ENCODE measurements around the gene TMEM95. TPM values are rescaled to one million over a fixed set of nuclear protein-coding genes. Genes with fewer than 3 reads are reported as not detected.

Gene TMEM95
- total RNA-seq, 3 donors from 2014 or later = not detected

DNA sequence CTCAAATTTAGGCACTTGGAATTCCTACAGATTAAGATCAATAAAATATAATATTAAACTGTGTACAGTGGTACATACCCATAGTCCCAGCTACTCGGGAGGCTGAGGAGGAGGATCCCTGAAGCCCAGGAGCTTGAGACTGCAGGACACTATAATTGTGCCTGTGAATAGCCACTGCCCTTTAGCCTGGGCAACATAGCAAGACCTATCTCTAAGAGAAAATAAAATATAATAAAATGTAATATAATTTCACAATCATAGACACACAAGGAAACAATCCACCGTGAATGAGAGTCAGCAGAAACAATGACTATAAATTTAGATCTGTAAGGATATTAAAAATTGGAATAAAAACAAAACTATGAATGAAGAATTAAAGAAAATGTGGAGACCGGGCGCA, 15.9 kb downstream of the TMEM95 start:
- Histone ChIP-seq H3K4me1 (no peaks in the 10 kb centered on the region), H3K27ac (no peak overlapping the region), H3K27me3 (no peaks in the 10 kb centered on the region), H3K36me3 (no peaks in the 10 kb centered on the region), H3K9me3 (no peaks in the 10 kb centered on the region), H3K4me3 (no peak overlapping the region)
- no peak for DNase-seq (ENCODE audit: low spot score in 2 of 2)
- intact Hi-C loops (cut with DNase I; ENCODE audit: low total_unique reads) = no loop called here
- TF ChIP-seq, protein P1, sequence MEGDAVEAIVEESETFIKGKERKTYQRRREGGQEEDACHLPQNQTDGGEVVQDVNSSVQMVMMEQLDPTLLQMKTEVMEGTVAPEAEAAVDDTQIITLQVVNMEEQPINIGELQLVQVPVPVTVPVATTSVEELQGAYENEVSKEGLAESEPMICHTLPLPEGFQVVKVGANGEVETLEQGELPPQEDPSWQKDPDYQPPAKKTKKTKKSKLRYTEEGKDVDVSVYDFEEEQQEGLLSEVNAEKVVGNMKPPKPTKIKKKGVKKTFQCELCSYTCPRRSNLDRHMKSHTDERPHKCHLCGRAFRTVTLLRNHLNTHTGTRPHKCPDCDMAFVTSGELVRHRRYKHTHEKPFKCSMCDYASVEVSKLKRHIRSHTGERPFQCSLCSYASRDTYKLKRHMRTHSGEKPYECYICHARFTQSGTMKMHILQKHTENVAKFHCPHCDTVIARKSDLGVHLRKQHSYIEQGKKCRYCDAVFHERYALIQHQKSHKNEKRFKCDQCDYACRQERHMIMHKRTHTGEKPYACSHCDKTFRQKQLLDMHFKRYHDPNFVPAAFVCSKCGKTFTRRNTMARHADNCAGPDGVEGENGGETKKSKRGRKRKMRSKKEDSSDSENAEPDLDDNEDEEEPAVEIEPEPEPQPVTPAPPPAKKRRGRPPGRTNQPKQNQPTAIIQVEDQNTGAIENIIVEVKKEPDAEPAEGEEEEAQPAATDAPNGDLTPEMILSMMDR (IDR thresholded peaks at IDR 0.05) = no peak
- TF ChIP-seq POLR2A (IDR thresholded peaks at IDR 0.05) (no peak), POLR2AphosphoS5 (IDR thresholded peaks at IDR 0.05) (no peak)

DNA sequence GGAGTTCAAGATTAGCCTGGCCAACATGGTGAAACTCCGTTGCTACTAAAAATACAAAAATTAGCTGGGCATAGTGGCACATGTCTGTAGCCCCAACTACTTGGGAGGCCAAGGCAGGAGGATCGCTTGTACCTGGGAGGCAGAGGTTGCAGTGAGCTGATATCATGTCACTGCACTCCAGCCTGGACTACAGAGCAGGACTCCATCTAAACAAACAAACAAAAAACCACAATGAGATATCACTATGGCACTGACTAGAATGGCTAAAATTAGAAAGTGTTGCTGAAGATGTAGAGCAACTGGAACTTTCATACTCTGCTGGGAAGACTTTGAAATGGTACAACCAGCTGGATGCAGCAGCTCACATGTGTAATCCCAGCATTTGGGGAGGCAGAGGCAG, 19.4 kb downstream of the TMEM95 start:
- TF ChIP-seq, protein P1 (IDR thresholded peaks at IDR 0.05) = no peak
- TF ChIP-seq POLR2AphosphoS5 (IDR thresholded peaks at IDR 0.05) = no peak
- Histone ChIP-seq H3K27me3 (no peaks in the 10 kb centered on the region), H3K4me1 (no peaks in the 10 kb centered on the region), H3K36me3 (no peaks in the 10 kb centered on the region), H3K9me3 (no peaks in the 10 kb centered on the region), H3K4me3 (no peak overlapping the region), H3K27ac (no peak overlapping the region)
- no peak for DNase-seq (ENCODE audit: low spot score in 2 of 2)
- intact Hi-C loops (cut with DNase I; ENCODE audit: low total_unique reads) = no loop called here

DNA sequence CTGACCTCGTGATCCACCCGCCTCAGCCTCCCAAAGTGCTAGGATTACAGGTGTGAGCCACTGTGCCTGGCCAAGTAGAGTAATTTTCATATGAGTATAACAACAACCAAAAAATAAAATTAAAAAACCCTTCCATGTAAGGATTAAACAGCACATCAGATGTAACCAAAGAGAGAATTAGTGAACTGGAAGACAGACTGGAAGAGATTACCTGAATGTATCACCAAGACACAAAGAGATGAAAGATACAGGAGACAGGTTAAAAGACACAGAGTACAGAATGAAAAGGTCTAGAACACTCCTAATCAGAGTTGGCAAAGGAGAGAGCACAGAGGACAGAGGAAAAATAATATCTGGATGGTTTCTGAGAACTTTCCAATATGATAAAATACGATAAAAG, 24.2 kb downstream of the TMEM95 start:
- no peak for DNase-seq (ENCODE audit: low spot score in 2 of 2)
- TF ChIP-seq POLR2AphosphoS5 (IDR thresholded peaks at IDR 0.05) (no peak), POLR2A (IDR thresholded peaks at IDR 0.05) (no peak)
- TF ChIP-seq, protein P1 (IDR thresholded peaks at IDR 0.05) = no peak
- H3K27ac ChIP-seq = no peak overlapping the region
- peaks cover 0 to 4% of the 10 kb centered on the region in 2 donors for H3K4me1 ChIP-seq
- no peaks in the 10 kb centered on the region for H3K27me3 ChIP-seq
- intact Hi-C loops (cut with DNase I; ENCODE audit: low total_unique reads) = no loop called here
- no peaks in the 10 kb centered on the region for H3K9me3 ChIP-seq
- no peak overlapping the region for H3K4me3 ChIP-seq
- no peaks in the 10 kb centered on the region for H3K36me3 ChIP-seq

DNA sequence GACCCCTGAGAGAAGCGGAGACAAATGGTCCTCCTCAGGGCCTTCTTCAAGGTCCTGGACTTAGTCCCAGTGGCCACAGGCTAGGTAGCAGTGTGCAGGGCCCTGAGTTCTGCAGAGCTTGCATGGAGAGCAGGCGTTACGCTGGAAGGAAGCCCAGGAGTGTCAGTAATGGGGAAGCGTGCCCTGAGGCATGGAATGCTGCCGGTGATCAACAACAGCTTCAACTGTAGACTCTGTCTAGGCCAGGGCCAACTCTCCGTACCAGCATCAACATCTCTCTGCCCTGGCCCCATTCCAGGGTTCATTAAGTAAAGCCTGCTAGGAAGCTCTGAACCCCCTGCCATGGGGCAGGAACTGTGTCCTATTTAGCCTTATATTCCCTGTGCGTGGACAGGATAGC, 25.4 kb downstream of the TMEM95 start:
- TF ChIP-seq, protein P1 (IDR thresholded peaks at IDR 0.05) = no peak
- TF ChIP-seq POLR2AphosphoS5 (IDR thresholded peaks at IDR 0.05) = no peak
- intact Hi-C loops (cut with DNase I; ENCODE audit: low total_unique reads) = no loop called here
- Histone ChIP-seq H3K4me3 (peak overlapping the region; percentile 50 to 82 (median 75)), H3K36me3 (no peaks in the 10 kb centered on the region), H3K27me3 (no peaks in the 10 kb centered on the region), H3K9me3 (no peaks in the 10 kb centered on the region), H3K27ac (peak overlapping the region; percentile 87 to 88), H3K4me1 (peaks cover 0 to 4% of the 10 kb centered on the region in 2 donors)
- peak; percentile 74 to 89 for DNase-seq (ENCODE audit: low spot score in 2 of 2)

DNA sequence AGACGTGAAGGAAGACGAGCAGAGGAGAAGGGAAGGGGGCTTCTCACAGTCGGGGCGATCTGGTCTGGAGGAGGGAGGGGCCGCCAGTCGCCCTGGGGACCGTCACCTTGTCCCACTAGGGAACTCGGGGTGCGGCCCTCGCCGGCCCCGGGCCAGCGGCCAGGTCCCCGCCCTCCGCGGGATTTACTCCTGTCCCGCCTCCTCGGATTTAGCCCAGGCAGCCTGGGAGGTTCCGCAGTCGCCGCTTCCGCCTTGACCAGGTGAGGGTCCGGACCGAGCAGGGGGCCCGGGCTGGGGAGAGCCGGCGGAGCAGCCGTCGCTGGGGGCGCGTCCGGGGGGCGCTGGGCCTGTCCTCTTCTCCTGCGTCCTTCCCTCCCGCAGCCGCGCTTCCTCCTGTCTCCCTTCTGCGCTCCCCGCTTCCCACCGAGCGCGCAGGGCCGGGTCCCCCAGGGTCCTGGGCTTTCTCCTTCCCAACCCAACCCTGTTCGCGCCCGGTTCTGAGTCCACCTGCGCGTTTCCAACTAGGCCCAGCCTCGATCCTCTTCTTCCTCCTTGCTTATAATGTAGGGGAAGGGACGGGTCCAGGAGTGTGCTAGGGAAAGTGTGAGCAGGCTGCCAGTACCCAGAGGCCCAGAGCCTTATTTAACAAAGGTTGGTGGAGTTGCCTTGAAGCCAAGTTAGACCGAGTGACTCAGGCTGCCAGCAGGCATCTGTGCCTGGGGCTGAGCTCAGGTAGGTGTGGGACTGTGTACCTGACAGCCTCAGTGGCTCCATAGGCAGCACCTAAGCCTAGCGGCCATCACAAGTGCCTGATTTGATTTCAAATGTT, 26.1 kb downstream of the TMEM95 start, which contains the start of gene TNK1:
Gene TNK1 (plus strand): TSS at position 235 of the 829 bp plus-strand sequence. CDS start 1,838 bp downstream, outside the sequence.
- intact Hi-C loops (cut with DNase I; ENCODE audit: low total_unique reads) = no loop called here
- Histone ChIP-seq H3K4me1 (peaks cover 0 to 4% of the 10 kb centered on the region in 2 donors), H3K27ac (peak within 1 kb of the TSS; percentile 87 to 88), H3K9me3 (no peaks in the 10 kb centered on the region), H3K27me3 (no peaks in the 10 kb centered on the region), H3K36me3 (no peaks in the 10 kb centered on the region), H3K4me3 (peak within 1 kb of the TSS; percentile 50 to 82 (median 75))
- TF ChIP-seq POLR2AphosphoS5 (IDR thresholded peaks at IDR 0.05) (peak in 1 of 3 donors; percentile 59), POLR2A (IDR thresholded peaks at IDR 0.05) (peak; percentile 71)
- TF ChIP-seq, protein P1 (IDR thresholded peaks at IDR 0.05) = peak in 1 of 3 donors; percentile 11
- peak; percentile 69 to 84 for DNase-seq (ENCODE audit: low spot score in 2 of 2)
